H1 (cell line): ENCODE results near the gene CELF4. TPM values are rescaled to one million over a fixed set of nuclear protein-coding genes. Genes with fewer than 3 reads are reported as not detected.

ENCODE experiments used
- CTCF ChIA-PET: fragments of 300-600 bp; sonication (Branson Sonifier 250); formaldehyde crosslinking; loops from one replicate; lab custom pipeline; 2021; ENCODE audit not compliant: partially characterized antibody; lab: Charles Lee
- POLR2A ChIA-PET: fragments of 300-600 bp; sonication (Branson Sonifier 250); formaldehyde crosslinking; loops from one replicate; lab custom pipeline; 2021; ENCODE audit warnings: inconsistent platforms; ENCODE audit not compliant: partially characterized antibody; lab: Charles Lee
- DNase-seq, 2 experiments: peaks; one replicate each; pipeline versions ENCODE4 v3.0.0 to v3.0.0-alpha.2; 2010 to 2022; ENCODE audit warnings: low spot score in 2 of 2, low read depth in 1 of 2, mixed read lengths in 1 of 2
- FAIRE-seq: peaks from 2 replicates; lab custom pipeline; 2011; peaks lifted over from hg19 to GRCh38; lab: Jason Lieb, UNC
- H2AFZ ChIP-seq: 2 replicates; pipeline ENCODE4 v1.8.1; 2012; ENCODE audit warnings: low read length, inconsistent platforms
- H2AK5ac ChIP-seq: 2 replicates; pipeline ENCODE4 v1.6.1; 2013; ENCODE audit warnings: low read depth, low read length
- H2BK120ac ChIP-seq: replicated peaks from 2 replicates; pipeline ENCODE3; 2013; ENCODE audit warnings: low read depth, low read length, inconsistent platforms
- H2BK12ac ChIP-seq: 2 replicates; pipeline ENCODE4 v1.6.1; 2013; ENCODE audit warnings: low read depth, low read length
- H2BK15ac ChIP-seq: 2 replicates; pipeline ENCODE4 v1.6.1; 2013; ENCODE audit warnings: low read length
- H2BK20ac ChIP-seq: 2 replicates; pipeline ENCODE4 v1.6.1; 2013; ENCODE audit warnings: low read length
- H2BK5ac ChIP-seq: 2 replicates; pipeline ENCODE4 v1.6.1; 2013; ENCODE audit warnings: low read depth, low read length
- H3K14ac ChIP-seq: 2 replicates; pipeline ENCODE4 v1.6.1; 2013; ENCODE audit warnings: inconsistent platforms; ENCODE audit not compliant: insufficient read length
- H3K18ac ChIP-seq: 2 replicates; pipeline ENCODE4 v1.6.1; 2013; ENCODE audit warnings: low read length; ENCODE audit errors: extremely low read depth
- H3K23ac ChIP-seq: 2 replicates; pipeline ENCODE4 v1.6.1; 2013; ENCODE audit warnings: inconsistent platforms; ENCODE audit not compliant: insufficient read length
- H3K23me2 ChIP-seq: 2 replicates; pipeline ENCODE4 v1.6.1; 2013; ENCODE audit warnings: low read depth, low read length
- H3K27ac ChIP-seq: 2 replicates; pipeline ENCODE4 v1.6.1; 2011; ENCODE audit warnings: low read depth, low read length, inconsistent platforms
- H3K27me3 ChIP-seq, 4 experiments: replicated peaks in 1 of 4; 1 replicate in 1 of 4; 2 replicates in 3 of 4; pipeline versions ENCODE4 v1.6.1 to v1.8.1; 2011 to 2013; ENCODE audit warnings: low read length in 3 of 4, mild to moderate bottlenecking in 3 of 4, inconsistent platforms in 2 of 4, mixed read lengths in 2 of 4, moderate library complexity in 1 of 4; ENCODE audit not compliant: control insufficient read depth in 3 of 4, insufficient read depth in 3 of 4; ENCODE audit errors: extremely low read depth in 1 of 4
- H3K36me3 ChIP-seq, 4 experiments: 2 replicates each; pipeline versions ENCODE4 v1.6.1 to v1.8.1; 2011 to 2013; ENCODE audit warnings: mild to moderate bottlenecking in 4 of 4, low read length in 3 of 4, moderate library complexity in 2 of 4, control low read depth in 1 of 4, inconsistent platforms in 1 of 4; ENCODE audit not compliant: insufficient read depth in 4 of 4, control insufficient read depth in 2 of 4
- H3K4ac ChIP-seq: replicated peaks from 2 replicates; pipeline ENCODE3; 2013; ENCODE audit warnings: low read length, low read depth, mixed read lengths, inconsistent platforms; ENCODE audit not compliant: insufficient read length
- H3K4me1 ChIP-seq, 4 experiments: replicated peaks in 1 of 4; 1 replicate in 1 of 4; 2 replicates in 3 of 4; pipeline versions ENCODE4 v1.6.1 to v1.8.1; 2011 to 2013; ENCODE audit warnings: low read length in 3 of 4, inconsistent platforms in 2 of 4, mixed read lengths in 1 of 4; ENCODE audit not compliant: insufficient read depth in 4 of 4, control insufficient read depth in 3 of 4
- H3K4me2 ChIP-seq, 2 experiments: 2 replicates each; pipeline versions ENCODE4 v1.6.1 to v1.8.1; 2011 to 2013; ENCODE audit warnings: low read depth in 2 of 2, low read length in 2 of 2, control low read depth in 1 of 2, inconsistent platforms in 1 of 2, mild to moderate bottlenecking in 1 of 2; ENCODE audit not compliant: insufficient read depth in 1 of 2
- H3K4me3 ChIP-seq, 4 experiments: fragments of 200-600, 300-600 bp in 1 of 4; sonication (generic), shearing (Covaris generic), sonication (Bioruptor Twin) in 1 of 4; 2 replicates each; pipeline versions ENCODE4 v1.5.1 to v1.8.1; 2011 to 2016; ENCODE audit warnings: low read length in 4 of 4, low read depth in 3 of 4, control low read depth in 2 of 4, inconsistent platforms in 2 of 4, mild to moderate bottlenecking in 2 of 4, mixed read lengths in 1 of 4, moderate library complexity in 1 of 4; ENCODE audit not compliant: insufficient read depth in 2 of 4; ENCODE audit errors: extremely low read depth in 1 of 4
- H3K56ac ChIP-seq: replicated peaks from 2 replicates; pipeline ENCODE3; 2013; ENCODE audit warnings: low read depth, mild to moderate bottlenecking, mixed read lengths, low read length, inconsistent platforms; ENCODE audit not compliant: insufficient read length
- H3K79me1 ChIP-seq: 2 replicates; pipeline ENCODE4 v1.6.1; 2013; ENCODE audit warnings: low read depth, low read length, control low read depth
- H3K79me2 ChIP-seq, 2 experiments: 2 replicates each; pipeline versions ENCODE4 v1.6.1 to v1.8.1; 2012 to 2013; ENCODE audit warnings: low read length in 2 of 2, mild to moderate bottlenecking in 2 of 2, inconsistent platforms in 1 of 2; ENCODE audit not compliant: insufficient read depth in 2 of 2, control insufficient read depth in 1 of 2
- H3K9ac ChIP-seq, 4 experiments: replicated peaks in 1 of 4; 1 replicate in 1 of 4; 2 replicates in 3 of 4; pipeline versions ENCODE4 v1.6.1 to v1.8.1; 2011 to 2013; ENCODE audit warnings: low read depth in 3 of 4, low read length in 3 of 4, control low read depth in 2 of 4, mild to moderate bottlenecking in 2 of 4, moderate library complexity in 2 of 4, inconsistent platforms in 1 of 4; ENCODE audit errors: extremely low read depth in 1 of 4
- H3K9me3 ChIP-seq, 2 experiments: 2 replicates each; pipeline versions ENCODE4 v1.6.1 to v1.8.1; 2012 to 2013; ENCODE audit warnings: mild to moderate bottlenecking in 2 of 2, moderate library complexity in 2 of 2, control low read depth in 1 of 2, inconsistent platforms in 1 of 2, low read depth in 1 of 2, low read length in 1 of 2, mixed read lengths in 1 of 2; ENCODE audit not compliant: insufficient read depth in 2 of 2
- H4K20me1 ChIP-seq, 2 experiments: replicated peaks in 1 of 2; 2 replicates each; pipeline versions ENCODE3 to v1.8.1; 2011 to 2013; ENCODE audit warnings: inconsistent platforms in 2 of 2, low read length in 2 of 2, mild to moderate bottlenecking in 1 of 2; ENCODE audit not compliant: insufficient read depth in 2 of 2, control insufficient read depth in 1 of 2
- H4K5ac ChIP-seq: 2 replicates; pipeline ENCODE4 v1.6.1; 2013; ENCODE audit warnings: low read length, low read depth, mixed read lengths, inconsistent platforms; ENCODE audit not compliant: insufficient read length
- H4K8ac ChIP-seq: 2 replicates; pipeline ENCODE4 v1.8.0; 2013; ENCODE audit warnings: mild to moderate bottlenecking, moderate library complexity, low read length, inconsistent platforms; ENCODE audit not compliant: insufficient read depth; ENCODE audit errors: extremely low read depth
- H4K91ac ChIP-seq: replicated peaks from 2 replicates; pipeline ENCODE3; 2013; ENCODE audit warnings: low read length, mixed read lengths, inconsistent platforms; ENCODE audit not compliant: insufficient read length
- ATF2 ChIP-seq: IDR thresholded peaks from 2 replicates; pipeline ENCODE4 v1.6.1; 2012; ENCODE audit warnings: low read length, inconsistent platforms
- EZH2 ChIP-seq: fragments of 200-600 bp; sonication (generic); IDR thresholded peaks from 2 replicates; pipeline ENCODE4 v1.7.1; 2012; ENCODE audit warnings: low read depth, mild to moderate bottlenecking, moderate library complexity, low read length, inconsistent platforms; ENCODE audit not compliant: severe bottlenecking
- FOSL1 ChIP-seq: IDR thresholded peaks from 2 replicates; pipeline ENCODE4 v1.6.1; 2011; ENCODE audit warnings: mild to moderate bottlenecking, low read depth, low read length, moderate library complexity; ENCODE audit not compliant: insufficient read depth
- SP4 ChIP-seq: IDR thresholded peaks from 2 replicates; pipeline ENCODE4 v1.6.1; 2012; ENCODE audit warnings: low read length, inconsistent platforms
- SRF ChIP-seq: IDR thresholded peaks from 2 replicates; pipeline ENCODE4 v1.6.1; 2011; ENCODE audit warnings: mild to moderate bottlenecking, low read depth, low read length, moderate library complexity
- WGBS, 2 experiments: shearing (Covaris generic) in 1 of 2; methylation state at CpG; one replicate each; pipeline versions ENCODE4 v1.1.6 to v1.1.7; 2013 to 2015; ENCODE audit warnings: low lambda C conversion rate in 2 of 2, mixed read lengths in 2 of 2, inconsistent platforms in 1 of 2, low coverage in 1 of 2, missing lambda C conversion rate in 1 of 2; ENCODE audit not compliant: insufficient replicate concordance in 2 of 2, insufficient coverage in 1 of 2, insufficient read length in 1 of 2; ENCODE audit errors: extremely low coverage in 1 of 2, missing lambda C conversion rate in 1 of 2; 5-methylcytosine and 5-hydroxymethylcytosine counted together
- polyA plus RNA-seq, 7 experiments: library from polyadenylated mRNA; depleted of rRNA in 3 of 7; stranded (reverse) in 5 of 7; unstranded in 2 of 7; fragments of >200 nt in 5 of 7; fragments of 200-250 nt in 2 of 7; gene quantifications; 1 replicate in 5 of 7; 2 replicates in 1 of 7; 4 replicates in 1 of 7; pipeline versions ENCODE4 v1.2.1 to v1.2.3, GENCODE V29; 2011 to 2013; ENCODE audit warnings: missing spikeins in 2 of 7, mixed read lengths in 2 of 7
- total RNA-seq: library from RNA; stranded (reverse); fragmentation: NEBNext Ultra II Directional; extraction: Animal tissue kit (Norgen Biotek cat#: 25700); gene quantifications from 2 replicates; pipeline ENCODE4 v1.2.1, GENCODE V29; 2021

The CELF4 gene
- total and polyA plus RNA-seq, 2 of the 8 experiments (the other 6 are each of a cell fraction or from before 2014, with no cell fraction given) = 1.6 to 3.4 TPM

- H3K4me2 ChIP-seq = peak overlapping the region; percentile 62 to 65
- POLR2A ChIA-PET = interaction anchor here (1.1 to 1.4 kb wide), 2 partner anchors 12 kb away, joined by 3 to 4 read pairs; no protein-coding TSS in a partner anchor
- peaks cover 4 to 22% (median 15%) of the 10 kb centered on the region in 4 experiments for H3K27me3 ChIP-seq
- no peak overlapping the region for H4K8ac ChIP-seq
- TF ChIP-seq SP4 (no peak), EZH2 (no peak), ATF2 (no peak), SRF (no peak), FOSL1 (no peak)
- TF ChIP-seq, all 59 proteins: peak for 0
- Histone ChIP-seq H4K5ac (no peak overlapping the region), H3K23ac (no peak overlapping the region), H3K4ac (peak overlapping the region; percentile 37), H4K91ac (peak overlapping the region; percentile 33), H2BK5ac (no peak overlapping the region), H2BK20ac (peak overlapping the region; percentile 48; the same call in 1 of the 2 replicates), H3K56ac (no peak overlapping the region), H3K14ac (no peak overlapping the region), H3K4me3 (peak overlapping the region; percentile 25 to 61 (median 30); a peak in 5 of 8 replicates), H3K36me3 (no peaks in the 10 kb centered on the region), H3K9ac (0 out of 7 replicates have a peak overlapping the region, but pooled peaks of 1 of the 4 experiments have one; percentile 9), H2AK5ac (no peak overlapping the region), H2BK120ac (peak overlapping the region; percentile 26), H2BK12ac (peak overlapping the region; percentile 75; the same call in 1 of the 2 replicates), H4K20me1 (no peaks in the 10 kb centered on the region), H3K18ac (peak overlapping the region; percentile 78), H2BK15ac (no peak overlapping the region; the same call in 1 of the 2 replicates), H3K9me3 (no peaks in the 10 kb centered on the region), H3K27ac (no peak overlapping the region), H3K79me1 (no peaks in the 10 kb centered on the region), H2AFZ (no peak overlapping the region), H3K23me2 (peaks cover 9% of the 10 kb centered on the region; the same call in 1 of the 2 replicates), H3K4me1 (peaks cover 8 to 18% (median 8%) of the 10 kb centered on the region in 4 experiments), H3K79me2 (no peaks in the 10 kb centered on the region)
- DNase-seq = peak in 1 of 2 experiments; percentile 53
- 28% methylated on average over 7 of the region's 8 CpGs; no CpG with 5 or more reads in 1 of the 2 experiments for WGBS, 2 experiments
- FAIRE-seq = no peak
- CTCF ChIA-PET = interaction anchor here (0.6 to 1.5 kb wide), 5 partner anchors 8 to 285 kb away, joined by 3 to 5 read pairs (median 3); no protein-coding TSS in a partner anchor
Observed at GRCh38 chr18:37525262-37525585, 40.4 kb downstream of the CELF4 start.
